IPS-15b (cell line): Measurements from ENCODE around the gene RAB33B.

ENCODE experiments used
- H3K27me3 ChIP-seq: one replicate; pipeline ENCODE4 v1.6.1; 2013; ENCODE audit warnings: low read length; ENCODE audit not compliant: control insufficient read depth, insufficient read depth
- H3K36me3 ChIP-seq: one replicate; pipeline ENCODE4 v1.6.1; 2013; ENCODE audit warnings: low read length; ENCODE audit not compliant: control insufficient read depth, insufficient read depth
- H3K4me1 ChIP-seq: one replicate; pipeline ENCODE4 v1.6.1; 2013; ENCODE audit warnings: mild to moderate bottlenecking, low read length; ENCODE audit not compliant: control insufficient read depth, insufficient read depth
- H3K4me3 ChIP-seq: one replicate; pipeline ENCODE4 v1.5.1; 2013; ENCODE audit warnings: low read depth, low read length
- H3K9ac ChIP-seq: one replicate; pipeline ENCODE4 v1.6.1; 2013; ENCODE audit warnings: low read depth, mild to moderate bottlenecking, low read length
- H3K9me3 ChIP-seq: one replicate; pipeline ENCODE4 v1.6.1; 2013; ENCODE audit warnings: mild to moderate bottlenecking, low read length; ENCODE audit not compliant: control insufficient read depth, insufficient read depth

RAB33B gene

GRCh38 chr4:139492429-139492828 lies 38.5 kb downstream of the RAB33B start:
- Histone ChIP-seq H3K4me3 (no peak overlapping the region), H3K36me3 (no peaks in the 10 kb centered on the region), H3K4me1 (peaks cover 3% of the 10 kb centered on the region), H3K9me3 (no peaks in the 10 kb centered on the region), H3K9ac (no peak overlapping the region), H3K27me3 (no peaks in the 10 kb centered on the region)

GRCh38 chr4:139493176-139493575 lies 39.3 kb downstream of the RAB33B start:
- no peak overlapping the region for H3K9ac ChIP-seq
- H3K4me3 ChIP-seq = no peak overlapping the region
- H3K4me1 ChIP-seq = peaks cover 3% of the 10 kb centered on the region
- H3K9me3 ChIP-seq = no peaks in the 10 kb centered on the region
- H3K36me3 ChIP-seq = no peaks in the 10 kb centered on the region
- no peaks in the 10 kb centered on the region for H3K27me3 ChIP-seq

DNA sequence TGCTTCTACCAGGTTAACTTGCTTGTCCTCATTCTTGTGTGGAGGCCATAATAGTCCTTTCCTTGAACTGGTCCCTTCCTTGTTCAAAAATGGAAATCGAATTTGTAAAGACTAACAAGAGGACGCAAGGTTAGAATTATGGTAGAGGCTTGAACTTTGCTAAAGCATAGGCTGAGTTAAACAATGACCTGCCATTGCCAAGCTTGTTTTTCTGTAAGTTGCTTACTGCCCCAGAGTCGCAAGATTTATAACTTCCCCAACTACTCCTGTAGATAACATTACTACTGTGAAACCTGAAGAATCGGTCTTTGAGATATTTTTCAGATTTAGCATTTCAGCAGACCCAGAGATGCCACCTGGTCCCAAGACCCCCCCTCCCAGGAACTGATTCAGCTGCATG lies 45.3 kb downstream of the RAB33B start:
- Histone ChIP-seq H3K27me3 (no peaks in the 10 kb centered on the region), H3K9ac (no peak overlapping the region), H3K36me3 (no peaks in the 10 kb centered on the region), H3K9me3 (no peaks in the 10 kb centered on the region), H3K4me3 (no peak overlapping the region), H3K4me1 (no peaks in the 10 kb centered on the region)

DNA sequence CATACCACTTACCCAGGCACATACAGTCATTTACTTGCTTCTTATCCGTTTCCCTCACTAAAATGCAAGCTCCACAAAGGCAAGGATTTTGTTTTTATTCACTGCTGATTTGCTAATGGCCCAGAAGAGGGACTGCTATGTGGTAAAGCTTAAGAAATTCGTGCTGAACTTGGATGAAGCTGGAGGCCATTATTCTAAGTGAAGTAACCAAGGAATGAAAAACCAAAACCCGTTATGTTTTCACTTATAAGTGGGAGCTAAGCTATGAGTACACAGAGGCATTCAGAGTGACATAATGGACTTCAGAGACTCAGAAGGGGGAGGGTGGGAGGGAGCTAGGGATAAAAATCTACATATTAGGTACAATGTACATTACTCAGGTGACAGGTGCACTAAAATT lies 47.2 kb downstream of the RAB33B start:
- Histone ChIP-seq H3K4me3 (no peak overlapping the region), H3K9ac (no peak overlapping the region), H3K27me3 (no peaks in the 10 kb centered on the region), H3K4me1 (no peaks in the 10 kb centered on the region), H3K36me3 (no peaks in the 10 kb centered on the region), H3K9me3 (no peaks in the 10 kb centered on the region)

DNA sequence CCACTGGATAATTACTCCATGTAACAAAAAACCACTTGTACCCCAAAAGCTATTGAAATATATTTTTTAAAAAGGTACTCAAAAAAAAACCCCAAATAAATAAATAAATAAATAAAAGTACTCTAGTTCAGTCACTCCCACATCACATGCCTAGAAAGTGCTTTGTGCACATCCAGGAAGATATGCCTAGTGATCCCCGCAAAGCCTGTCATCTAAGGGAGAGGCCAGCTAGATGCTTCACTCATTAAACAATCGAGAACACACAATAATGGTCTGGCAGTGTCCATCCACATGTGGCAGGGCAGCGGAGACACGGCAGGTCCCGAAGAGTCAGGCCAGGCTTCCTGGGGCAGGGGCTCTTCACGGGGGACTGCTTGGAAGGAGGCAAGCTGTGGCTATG lies 47.6 kb downstream of the RAB33B start:
- Histone ChIP-seq H3K27me3 (no peaks in the 10 kb centered on the region), H3K9ac (no peak overlapping the region), H3K36me3 (no peaks in the 10 kb centered on the region), H3K4me1 (no peaks in the 10 kb centered on the region), H3K9me3 (no peaks in the 10 kb centered on the region), H3K4me3 (no peak overlapping the region)

DNA sequence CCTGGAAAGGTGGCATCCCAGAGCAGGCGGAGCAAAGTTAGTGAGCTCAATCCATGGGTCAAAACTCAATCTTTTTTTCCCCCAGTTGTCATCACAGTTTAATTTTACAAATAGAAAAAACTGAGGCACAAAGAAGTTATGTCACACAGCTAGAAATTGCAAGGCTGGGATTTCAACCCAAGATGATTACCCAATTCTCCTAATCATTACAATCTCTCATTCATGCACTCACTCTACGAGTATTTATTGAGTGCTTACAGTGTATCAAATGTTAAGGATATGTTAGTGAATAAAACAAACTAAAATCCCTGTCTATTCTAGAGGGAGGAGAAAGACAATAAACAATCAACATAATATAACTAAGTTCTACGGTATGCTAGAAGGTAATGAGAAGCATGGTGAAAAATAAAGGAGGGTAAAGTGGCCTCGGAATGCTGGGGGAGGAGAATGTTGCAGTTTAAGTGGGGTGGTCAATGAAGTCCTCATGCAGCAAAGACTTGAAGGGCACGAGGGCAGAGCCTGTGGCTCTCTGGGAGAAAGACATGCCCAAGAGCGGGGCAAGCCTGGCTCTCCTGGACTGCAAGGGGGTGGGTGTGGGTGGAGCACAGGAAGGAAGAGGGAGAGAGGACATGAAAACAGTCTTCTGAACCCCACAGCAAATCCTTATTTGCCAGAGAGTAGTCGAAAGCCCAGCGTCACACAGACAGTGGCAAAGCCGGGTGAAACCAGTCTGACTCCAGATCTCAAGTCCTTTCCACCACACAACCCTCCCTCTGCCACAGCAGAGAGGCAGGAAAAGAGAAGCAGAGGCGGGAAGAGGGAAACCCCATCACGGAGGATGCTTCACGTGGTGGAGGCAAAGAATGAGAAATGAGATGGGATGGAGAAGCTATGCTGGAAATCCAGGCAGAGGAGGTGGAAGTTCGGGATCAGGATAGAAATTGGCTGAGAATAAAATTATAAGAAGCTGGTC lies 48.3 kb downstream of the RAB33B start:
- Histone ChIP-seq H3K36me3 (no peaks in the 10 kb centered on the region), H3K4me1 (no peaks in the 10 kb centered on the region), H3K9ac (no peak overlapping the region), H3K9me3 (no peaks in the 10 kb centered on the region), H3K27me3 (no peaks in the 10 kb centered on the region), H3K4me3 (no peak overlapping the region)

DNA sequence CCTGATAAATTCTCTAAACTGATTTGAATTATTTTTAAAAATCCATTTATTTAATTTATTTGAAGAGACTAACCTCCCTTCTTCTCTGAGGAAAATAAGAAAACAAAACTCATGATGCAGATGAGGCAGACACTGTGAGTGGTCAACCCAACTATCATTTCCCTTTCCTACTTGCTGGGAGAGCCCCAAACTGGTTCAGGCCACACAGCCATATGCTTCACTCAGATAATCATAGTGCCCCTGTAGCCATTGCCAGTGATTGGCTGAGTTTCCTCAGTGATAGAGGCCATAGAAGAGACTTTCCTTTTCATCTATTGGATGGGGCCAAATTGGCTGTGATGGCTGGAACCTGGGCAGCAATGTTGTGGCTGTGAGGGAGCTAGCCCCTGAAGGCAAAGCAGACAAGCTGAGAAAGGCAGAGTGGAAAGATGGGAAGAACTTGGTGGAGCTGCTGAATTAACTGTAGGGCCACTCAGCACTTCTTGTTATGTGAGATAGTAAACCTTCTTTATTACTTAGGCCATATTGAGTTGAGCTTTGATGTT lies 49.8 kb downstream of the RAB33B start:
- Histone ChIP-seq H3K4me3 (no peak overlapping the region), H3K9me3 (no peaks in the 10 kb centered on the region), H3K4me1 (no peaks in the 10 kb centered on the region), H3K27me3 (no peaks in the 10 kb centered on the region), H3K9ac (no peak overlapping the region), H3K36me3 (no peaks in the 10 kb centered on the region)

DNA sequence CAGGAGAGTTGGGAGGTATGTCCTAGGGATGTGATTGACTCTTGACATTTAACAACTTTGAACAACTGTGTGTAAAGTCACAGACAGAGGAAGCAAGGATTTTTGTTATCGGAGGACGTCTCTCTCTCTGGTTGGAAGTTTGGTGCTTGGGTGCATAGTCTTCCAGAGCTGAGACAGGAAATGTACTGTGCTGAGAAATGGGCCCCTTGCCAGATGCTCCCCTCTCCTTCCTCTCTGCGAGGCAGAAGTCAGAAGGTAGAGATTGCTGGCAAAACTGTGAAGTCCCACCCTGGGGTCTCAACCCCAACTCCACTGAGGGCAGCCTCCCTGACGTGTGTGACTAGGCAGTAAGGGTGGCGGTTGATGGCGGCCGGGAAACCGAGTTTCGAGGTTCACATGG lies 52.9 kb downstream of the RAB33B start:
- Histone ChIP-seq H3K27me3 (no peaks in the 10 kb centered on the region), H3K9ac (no peak overlapping the region), H3K36me3 (no peaks in the 10 kb centered on the region), H3K4me1 (no peaks in the 10 kb centered on the region), H3K9me3 (no peaks in the 10 kb centered on the region), H3K4me3 (no peak overlapping the region)

DNA sequence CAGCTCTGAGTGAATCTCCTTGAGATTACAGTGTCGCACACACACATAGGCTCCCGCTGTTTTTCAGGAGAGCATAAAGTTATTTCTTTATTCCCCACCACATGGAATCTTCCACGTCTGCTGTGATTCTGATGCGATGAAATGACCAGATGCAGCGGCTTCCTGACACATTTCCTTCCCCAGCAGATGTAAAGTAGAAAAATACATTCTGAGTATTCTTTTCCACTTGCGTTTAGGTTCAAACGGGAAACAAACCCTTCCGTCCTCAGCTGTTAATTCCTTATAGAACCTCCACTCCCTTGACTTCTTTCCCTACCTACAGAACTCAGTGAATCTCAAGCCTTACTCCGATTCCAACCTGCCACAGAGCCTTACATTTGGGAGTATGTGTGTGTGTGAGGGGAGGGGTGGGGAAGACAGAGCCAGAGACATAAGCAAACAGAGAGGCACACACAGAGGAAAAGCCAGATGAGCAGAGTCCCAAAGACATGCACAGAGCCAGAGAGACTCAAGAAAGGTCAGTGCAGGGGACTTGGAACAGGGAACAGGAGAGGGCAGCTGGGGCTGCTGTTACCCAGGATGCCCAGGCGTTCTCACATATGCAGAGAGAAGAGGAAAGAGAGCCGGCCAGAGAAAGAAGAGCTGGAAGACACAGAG lies 54.8 kb downstream of the RAB33B start:
- no peaks in the 10 kb centered on the region for H3K36me3 ChIP-seq
- H3K27me3 ChIP-seq = no peaks in the 10 kb centered on the region
- no peak overlapping the region for H3K4me3 ChIP-seq
- H3K4me1 ChIP-seq = no peaks in the 10 kb centered on the region
- no peak overlapping the region for H3K9ac ChIP-seq
- no peaks in the 10 kb centered on the region for H3K9me3 ChIP-seq

GRCh38 chr4:139509727-139510410 lies 55.9 kb downstream of the RAB33B start:
- H3K9ac ChIP-seq = no peak overlapping the region
- H3K4me3 ChIP-seq = no peak overlapping the region
- no peaks in the 10 kb centered on the region for H3K9me3 ChIP-seq
- no peaks in the 10 kb centered on the region for H3K36me3 ChIP-seq
- no peaks in the 10 kb centered on the region for H3K4me1 ChIP-seq
- H3K27me3 ChIP-seq = no peaks in the 10 kb centered on the region

DNA sequence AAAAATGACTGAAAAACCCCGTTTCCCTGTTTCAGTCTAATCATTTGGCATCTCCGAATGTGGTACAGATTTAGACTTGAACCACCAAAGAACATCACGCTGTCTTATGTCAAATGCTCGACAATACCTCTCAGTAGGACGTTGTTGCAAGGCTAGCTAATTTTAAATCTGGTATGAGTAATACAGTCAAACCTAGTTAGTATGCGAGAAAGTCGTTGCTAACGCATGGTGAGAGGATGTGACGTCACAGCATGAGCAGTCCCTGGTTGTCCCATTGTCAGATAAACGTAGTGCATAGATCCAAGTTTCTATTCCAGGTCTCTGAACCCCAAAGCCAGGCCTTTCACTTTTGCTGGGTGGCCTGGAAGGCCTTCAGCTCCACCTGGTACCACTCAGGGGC lies 57.4 kb downstream of the RAB33B start:
- H3K9ac ChIP-seq = no peak overlapping the region
- H3K4me3 ChIP-seq = no peak overlapping the region
- no peaks in the 10 kb centered on the region for H3K4me1 ChIP-seq
- H3K27me3 ChIP-seq = no peaks in the 10 kb centered on the region
- H3K9me3 ChIP-seq = no peaks in the 10 kb centered on the region
- no peaks in the 10 kb centered on the region for H3K36me3 ChIP-seq
